Body of pancreas (tissue), 4 donors: ENCODE data around the gene RPS28.

Source experiments
- POLR2A ChIP-seq, 3 donors: fragments of 450-650 bp; IDR thresholded peaks; one replicate each; pipeline ENCODE4 v1.6.1; 2016; ENCODE audit warnings: antibody characterized with exemption in 3 of 3, mild to moderate bottlenecking in 2 of 3
- TF ChIP-seq, protein P1 (sequence below), 7 experiments: fragments of 450-650 bp in 4 of 7; fragments of 200-600 bp in 3 of 7; sonication (generic) in 3 of 7; IDR thresholded peaks; one replicate each; pipeline ENCODE4 v1.5.1; 2016 to 2019; ENCODE audit warnings: antibody characterized with exemption in 7 of 7

DNA sequence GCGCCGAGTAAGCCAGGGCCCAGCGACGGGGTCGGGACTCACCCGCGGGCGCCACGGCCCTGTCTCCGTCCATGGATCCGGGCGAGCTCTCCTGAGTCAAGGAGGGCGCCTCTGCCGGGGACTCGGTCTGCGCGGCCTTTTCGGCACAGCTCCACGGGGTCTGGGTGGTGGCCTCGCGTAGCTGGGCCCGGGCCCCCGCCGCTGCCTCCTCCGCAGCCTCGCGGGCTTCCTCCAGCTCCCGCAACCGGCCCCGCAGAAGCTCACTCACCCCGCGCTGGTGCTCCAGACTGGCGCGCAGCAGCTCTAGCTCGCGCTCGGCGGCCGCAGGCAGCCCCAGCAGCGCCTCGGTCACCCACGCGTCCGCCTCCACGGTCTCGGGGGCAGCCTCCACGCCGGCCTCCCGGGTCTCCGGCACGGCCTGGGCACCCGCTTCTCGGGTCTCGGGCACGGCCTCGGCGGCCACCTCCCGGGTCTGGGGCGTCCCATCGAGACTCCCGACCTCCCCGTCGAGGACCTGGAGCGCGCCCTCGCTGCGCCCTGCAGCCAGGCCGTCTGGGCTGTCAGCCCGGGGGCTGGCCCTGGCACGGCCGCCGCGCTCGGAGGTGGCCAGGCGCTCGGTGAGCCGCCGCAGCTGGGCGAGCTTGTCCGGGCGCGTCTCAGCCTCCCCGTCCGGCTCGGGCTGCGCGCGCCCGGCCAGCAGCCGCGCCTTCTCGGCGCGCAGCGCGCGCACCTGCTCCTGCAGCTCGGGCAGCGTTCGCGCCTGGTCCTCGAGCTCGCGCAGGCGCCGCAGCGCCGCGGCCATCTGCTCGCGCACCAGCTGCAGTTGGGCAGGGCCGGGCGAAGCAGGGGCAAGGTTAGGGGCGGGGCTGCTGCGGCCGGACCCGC is 13.4 kb downstream of the RPS28 start:
- no peak for TF ChIP-seq POLR2A (IDR thresholded peaks at IDR 0.05)
- TF ChIP-seq, protein P1, sequence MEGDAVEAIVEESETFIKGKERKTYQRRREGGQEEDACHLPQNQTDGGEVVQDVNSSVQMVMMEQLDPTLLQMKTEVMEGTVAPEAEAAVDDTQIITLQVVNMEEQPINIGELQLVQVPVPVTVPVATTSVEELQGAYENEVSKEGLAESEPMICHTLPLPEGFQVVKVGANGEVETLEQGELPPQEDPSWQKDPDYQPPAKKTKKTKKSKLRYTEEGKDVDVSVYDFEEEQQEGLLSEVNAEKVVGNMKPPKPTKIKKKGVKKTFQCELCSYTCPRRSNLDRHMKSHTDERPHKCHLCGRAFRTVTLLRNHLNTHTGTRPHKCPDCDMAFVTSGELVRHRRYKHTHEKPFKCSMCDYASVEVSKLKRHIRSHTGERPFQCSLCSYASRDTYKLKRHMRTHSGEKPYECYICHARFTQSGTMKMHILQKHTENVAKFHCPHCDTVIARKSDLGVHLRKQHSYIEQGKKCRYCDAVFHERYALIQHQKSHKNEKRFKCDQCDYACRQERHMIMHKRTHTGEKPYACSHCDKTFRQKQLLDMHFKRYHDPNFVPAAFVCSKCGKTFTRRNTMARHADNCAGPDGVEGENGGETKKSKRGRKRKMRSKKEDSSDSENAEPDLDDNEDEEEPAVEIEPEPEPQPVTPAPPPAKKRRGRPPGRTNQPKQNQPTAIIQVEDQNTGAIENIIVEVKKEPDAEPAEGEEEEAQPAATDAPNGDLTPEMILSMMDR (IDR thresholded peaks at IDR 0.05) = no peak
